ENCODE results near the gene EIF4E.
A peak's percentile ranks its signal among the peaks of the same experiment; 100 is the strongest.
"Not testable (repeated sequence)": the region's sequence is repeated elsewhere in the genome, so short reads cannot be mapped to it uniquely, and the experiment has no call there.

EIF4E gene

GRCh38 chr4:98930311-98930865 lies 1.5 kb upstream of the EIF4E start:
- DNase-seq, result no peak

- peak; percentile 67 for DNase-seq
Measured at GRCh38 chr4:98929341-98930267, 671 bp upstream of the EIF4E start.

GRCh38 chr4:98928131-98928504 lies 815 bp downstream of the EIF4E start:
- DNase-seq, result peak; percentile 85

- DNase-seq, result not testable (repeated sequence)
Measured at GRCh38 chr4:98926257-98926656, 2.7 kb downstream of the EIF4E start.

- DNase-seq, result no peak
Measured at GRCh38 chr4:98921292-98921691, 7.6 kb downstream of the EIF4E start.

GRCh38 chr4:98919996-98920395 lies 8.9 kb downstream of the EIF4E start:
- no peak for DNase-seq

DNA sequence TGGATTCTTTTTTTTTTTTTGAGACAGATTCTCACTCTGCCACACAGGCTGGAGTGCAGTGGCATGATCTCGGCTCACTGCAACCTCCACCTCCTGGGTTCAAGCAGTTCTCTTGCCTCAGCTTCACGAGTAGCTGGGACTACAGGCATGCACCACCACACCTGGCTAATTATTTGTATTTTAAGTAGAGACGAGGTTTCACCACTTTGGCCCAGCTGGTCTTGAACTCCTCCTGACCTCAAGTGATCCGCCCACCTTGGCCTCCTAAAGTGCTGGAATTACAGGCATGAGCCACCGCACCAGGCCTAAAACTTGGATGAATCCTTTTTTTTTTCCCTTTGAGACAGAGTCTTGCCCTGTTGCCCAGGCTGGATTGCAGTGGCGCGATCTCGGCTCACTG lies 18.2 kb downstream of the EIF4E start:
- not testable (repeated sequence) for DNase-seq

DNA sequence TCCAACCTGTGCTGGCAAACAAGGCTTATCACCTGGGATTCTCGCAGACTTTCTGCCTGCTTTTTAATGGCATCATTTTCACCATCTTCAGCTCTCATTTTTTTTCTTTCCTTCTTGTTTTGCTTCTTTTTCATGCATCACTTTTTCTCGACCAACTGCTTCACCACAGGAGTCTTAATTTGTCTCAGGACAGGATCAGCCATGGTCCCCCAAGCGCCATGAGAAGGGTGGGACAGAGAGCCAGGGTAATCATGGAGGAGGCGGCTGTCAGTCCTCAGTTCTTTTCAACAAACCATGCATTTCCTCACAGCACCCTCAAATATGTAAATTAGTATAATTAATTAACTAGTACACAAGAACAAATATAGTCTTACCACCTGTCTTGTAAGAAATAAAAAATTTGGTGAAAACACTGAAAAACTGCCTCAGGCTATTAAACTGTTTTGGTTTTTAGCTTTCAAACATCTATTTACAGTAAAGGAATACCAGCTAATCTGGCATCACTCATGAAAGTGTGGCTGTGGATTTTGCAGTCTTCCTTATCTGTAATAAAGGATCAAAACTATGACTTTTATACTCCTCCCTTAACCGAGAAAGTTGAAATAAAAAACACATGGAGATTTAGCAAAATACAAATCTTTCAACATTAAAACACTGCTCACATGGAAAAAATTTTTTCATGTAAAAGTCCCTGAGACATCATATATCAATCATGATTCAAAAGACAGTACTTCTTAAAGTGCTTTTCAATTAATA lies 19.1 kb downstream of the EIF4E start:
- DNase-seq, result no peak

DNA sequence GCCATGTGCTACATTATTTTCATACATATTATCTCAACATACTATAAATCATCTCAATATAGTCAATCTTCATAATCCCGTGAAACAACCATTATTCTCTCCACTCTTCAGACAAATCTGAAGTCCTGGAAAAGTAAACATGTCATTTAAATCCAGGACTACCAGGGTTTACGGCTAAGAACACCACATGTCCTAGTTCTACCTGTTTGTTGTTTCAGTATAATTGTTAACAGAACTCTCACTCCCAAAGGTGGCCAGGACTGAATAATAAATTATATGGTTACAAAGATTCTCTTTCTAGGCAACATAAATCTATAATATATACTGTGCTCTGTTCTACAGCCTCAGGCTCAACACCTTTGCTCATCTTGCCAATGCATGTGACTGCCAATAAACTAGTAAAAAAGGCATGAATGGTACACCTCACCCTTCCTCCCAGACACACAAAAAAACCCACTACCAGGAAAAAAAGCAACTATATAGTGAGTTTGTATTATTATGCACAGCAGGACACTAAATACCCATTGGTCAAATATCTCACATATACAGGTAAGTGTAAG lies 20.1 kb downstream of the EIF4E start:
- DNase-seq, result no peak

DNA sequence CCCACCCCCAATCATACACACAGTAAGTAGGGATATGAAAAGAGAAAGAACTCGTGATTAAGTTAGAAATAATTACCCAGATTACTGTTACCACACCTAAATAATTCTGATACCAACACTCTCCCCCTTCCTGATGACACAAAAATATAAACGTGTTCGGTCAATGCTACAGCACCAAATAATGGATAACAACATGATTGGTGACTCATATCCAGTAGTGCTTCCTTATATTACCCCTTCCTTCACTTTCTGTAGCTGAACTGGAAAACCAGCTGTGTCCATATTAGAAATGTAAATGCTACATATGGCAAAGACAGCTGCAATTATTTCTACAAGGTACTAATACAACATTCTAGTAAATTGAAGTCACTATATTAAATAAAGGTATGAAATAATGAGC lies 20.8 kb downstream of the EIF4E start:
- DNase-seq, result no peak

- DNase-seq, result no peak
Measured at GRCh38 chr4:98905839-98906238, 23.1 kb downstream of the EIF4E start.

- DNase-seq, result no peak
Measured at GRCh38 chr4:98905297-98905696, 23.6 kb downstream of the EIF4E start.

DNA sequence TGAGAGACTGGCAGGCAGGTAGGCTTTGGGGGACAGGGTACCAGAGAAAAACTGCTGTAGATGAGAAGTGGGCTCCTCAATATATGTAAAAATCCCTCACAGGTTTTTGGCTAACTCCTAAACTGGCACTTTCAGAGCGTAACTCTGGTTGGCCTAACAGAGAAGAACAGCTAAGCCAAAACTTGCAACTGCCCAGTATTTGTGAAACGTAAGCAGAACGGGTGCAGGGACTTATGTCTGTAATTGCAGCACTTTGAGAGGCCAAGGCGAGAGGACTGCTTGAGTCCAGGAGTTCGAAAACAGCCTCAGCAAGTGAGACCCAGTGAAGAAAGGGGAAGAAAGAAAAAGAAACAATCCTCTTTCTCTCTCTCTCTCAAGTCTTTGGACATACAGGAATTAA lies 25.0 kb downstream of the EIF4E start:
- no peak for DNase-seq

- no peak for DNase-seq
Measured at GRCh38 chr4:98903561-98903960, 25.4 kb downstream of the EIF4E start.

DNA sequence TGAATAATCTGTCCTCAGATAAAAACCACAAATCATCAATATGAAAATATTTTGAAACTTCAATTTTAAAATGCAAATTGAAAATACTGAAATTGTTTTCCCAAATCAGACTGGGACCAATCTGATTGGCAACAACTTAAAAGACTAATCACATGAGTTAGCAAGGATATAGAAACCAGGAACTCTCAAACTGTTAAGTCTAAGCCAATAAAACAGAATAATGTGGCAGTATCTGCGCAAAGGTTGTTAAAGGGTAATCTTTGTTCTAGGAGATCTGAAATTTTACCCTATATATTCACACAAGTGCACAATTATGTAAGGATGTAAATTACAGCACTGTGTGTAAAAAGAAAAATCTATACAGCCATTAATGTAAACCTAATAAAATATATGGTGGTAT lies 29.7 kb downstream of the EIF4E start:
- DNase-seq, result no peak

GRCh38 chr4:98891478-98892337 lies 37.2 kb downstream of the EIF4E start:
- DNase-seq, result no peak

- DNase-seq, result no peak
Measured at GRCh38 chr4:98890702-98891455, 38.1 kb downstream of the EIF4E start.

DNA sequence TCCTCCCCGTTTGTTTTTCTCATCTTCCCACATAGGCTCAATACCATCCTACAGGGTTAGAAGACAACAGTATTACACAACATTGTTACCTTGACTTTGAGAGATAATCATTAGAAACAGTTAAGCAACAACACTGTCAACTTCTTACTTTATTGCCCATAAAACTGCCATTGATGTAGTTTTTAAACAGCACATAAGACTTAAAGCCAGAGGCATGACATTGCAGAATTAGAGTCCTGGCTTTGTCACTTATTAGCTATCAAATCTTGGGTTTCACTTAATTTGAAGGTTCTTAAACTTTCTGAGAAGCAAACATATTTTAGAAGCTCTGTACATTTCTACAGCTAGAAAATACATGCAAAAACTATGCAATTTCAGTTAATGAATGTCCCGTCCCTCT lies 41.8 kb downstream of the EIF4E start:
- DNase-seq, result no peak

GRCh38 chr4:98886382-98886781 lies 42.6 kb downstream of the EIF4E start:
- not testable (repeated sequence) for DNase-seq

DNA sequence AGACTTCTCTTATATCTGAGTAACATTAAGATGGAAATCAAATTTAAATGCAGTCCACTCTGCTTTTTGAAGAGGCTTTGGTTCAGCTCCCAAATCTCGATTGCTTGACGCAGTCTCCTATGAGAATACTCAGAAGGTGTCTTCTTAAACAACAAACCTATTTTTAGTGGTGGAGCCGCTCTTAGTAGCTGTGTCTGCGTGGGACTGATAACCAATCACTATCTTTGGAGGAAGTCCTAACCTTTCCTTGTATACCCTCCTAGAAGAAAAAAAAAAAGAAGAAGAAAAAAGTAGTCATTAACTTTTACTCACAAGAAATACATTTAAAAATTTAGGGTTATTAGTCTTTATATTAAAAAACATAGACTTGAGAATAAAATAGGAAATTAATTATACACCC lies 48.0 kb downstream of the EIF4E start:
- not testable (repeated sequence) for DNase-seq

DNA sequence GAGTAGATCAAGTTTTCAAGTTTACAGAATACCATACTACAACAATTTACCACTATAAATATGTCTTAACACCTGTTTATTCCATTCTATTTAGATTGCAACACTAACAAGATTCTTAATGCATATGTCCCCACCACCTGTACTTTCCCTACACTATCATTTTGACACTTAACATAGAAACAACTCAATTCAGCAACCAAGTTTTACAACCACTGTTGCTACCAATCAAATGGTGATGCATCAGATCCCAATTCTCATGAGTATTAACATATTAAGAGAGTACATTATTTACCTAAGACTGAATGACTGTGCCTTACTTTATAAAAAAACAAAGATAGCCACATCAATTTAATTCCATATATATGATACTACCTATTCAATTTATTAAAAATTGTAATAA lies 49.4 kb downstream of the EIF4E start:
- no peak for DNase-seq

DNA sequence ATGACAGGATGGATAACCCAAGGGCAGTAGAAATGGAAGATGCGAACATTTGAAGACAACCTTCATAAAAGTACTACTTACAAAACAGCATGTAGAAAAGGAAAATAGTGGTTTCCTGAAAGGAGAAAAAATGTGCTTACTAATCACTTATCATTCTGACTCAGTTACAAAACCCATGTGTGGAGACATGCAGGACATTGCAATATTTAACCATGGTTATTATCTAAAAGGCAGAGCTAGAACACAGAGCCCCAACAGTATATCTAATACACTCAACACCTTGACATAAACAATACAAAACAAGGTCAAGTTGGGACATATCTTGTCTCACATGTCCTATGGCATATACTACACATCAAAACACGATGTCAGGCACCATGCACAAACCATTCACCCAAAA lies 55.9 kb downstream of the EIF4E start:
- no peak for DNase-seq
